ENCODE measurements around the gene IL2RG.

The IL2RG gene

GRCh38 chrX:71111921-71112431 lies 599 bp upstream of the IL2RG start:
- in situ Hi-C loops (cut with MboI; ENCODE audit: low sequenced_read_pairs, unreplicated experiment) = no loop called here
- no peak for TF ChIP-seq CTCF (IDR thresholded peaks at IDR 0.05; ENCODE audit: borderline replicate concordance, control extremely low read depth, extremely low read depth, insufficient read depth, missing control alignments)
- no peak for DNase-seq (ENCODE audit: low spot score)

GRCh38 chrX:71109051-71109450 lies 2.3 kb downstream of the IL2RG start:
- in situ Hi-C loops (cut with MboI; ENCODE audit: low sequenced_read_pairs, unreplicated experiment) = no loop called here
- no peak for TF ChIP-seq CTCF (IDR thresholded peaks at IDR 0.05; ENCODE audit: borderline replicate concordance, control extremely low read depth, extremely low read depth, insufficient read depth, missing control alignments)
- no peak for DNase-seq (ENCODE audit: low spot score)

- no peak for DNase-seq (ENCODE audit: low spot score)
- no peak for TF ChIP-seq CTCF (IDR thresholded peaks at IDR 0.05; ENCODE audit: borderline replicate concordance, control extremely low read depth, extremely low read depth, insufficient read depth, missing control alignments)
- in situ Hi-C loops (cut with MboI; ENCODE audit: low sequenced_read_pairs, unreplicated experiment) = no loop called here
These were observed 3.5 kb downstream of the IL2RG start for GRCh38 chrX:71107762-71108360.

GRCh38 chrX:71107245-71107644 lies 4.1 kb downstream of the IL2RG start:
- no peak for TF ChIP-seq CTCF (IDR thresholded peaks at IDR 0.05; ENCODE audit: borderline replicate concordance, control extremely low read depth, extremely low read depth, insufficient read depth, missing control alignments)
- no peak for DNase-seq (ENCODE audit: low spot score)
- in situ Hi-C loops (cut with MboI; ENCODE audit: low sequenced_read_pairs, unreplicated experiment) = no loop called here

- in situ Hi-C loops (cut with MboI; ENCODE audit: low sequenced_read_pairs, unreplicated experiment) = no loop called here
- no peak for DNase-seq (ENCODE audit: low spot score)
- TF ChIP-seq CTCF (IDR thresholded peaks at IDR 0.05; ENCODE audit: borderline replicate concordance, control extremely low read depth, extremely low read depth, insufficient read depth, missing control alignments) = no peak
These were observed 5.0 kb downstream of the IL2RG start, which contains the start of gene CXorf65 for GRCh38 chrX:71106427-71106826. CXorf65 (minus strand) TSS chrX:71106740; CDS start chrX:71106556, 184 bp downstream.

GRCh38 chrX:71105628-71106027 lies 5.7 kb downstream of the IL2RG start:
- no peak for TF ChIP-seq CTCF (IDR thresholded peaks at IDR 0.05; ENCODE audit: borderline replicate concordance, control extremely low read depth, extremely low read depth, insufficient read depth, missing control alignments)
- no peak for DNase-seq (ENCODE audit: low spot score)
- in situ Hi-C loops (cut with MboI; ENCODE audit: low sequenced_read_pairs, unreplicated experiment) = no loop called here

All from GM13976 (cell line).